ENCODE results near the gene AMBP.

Gene AMBP

DNA sequence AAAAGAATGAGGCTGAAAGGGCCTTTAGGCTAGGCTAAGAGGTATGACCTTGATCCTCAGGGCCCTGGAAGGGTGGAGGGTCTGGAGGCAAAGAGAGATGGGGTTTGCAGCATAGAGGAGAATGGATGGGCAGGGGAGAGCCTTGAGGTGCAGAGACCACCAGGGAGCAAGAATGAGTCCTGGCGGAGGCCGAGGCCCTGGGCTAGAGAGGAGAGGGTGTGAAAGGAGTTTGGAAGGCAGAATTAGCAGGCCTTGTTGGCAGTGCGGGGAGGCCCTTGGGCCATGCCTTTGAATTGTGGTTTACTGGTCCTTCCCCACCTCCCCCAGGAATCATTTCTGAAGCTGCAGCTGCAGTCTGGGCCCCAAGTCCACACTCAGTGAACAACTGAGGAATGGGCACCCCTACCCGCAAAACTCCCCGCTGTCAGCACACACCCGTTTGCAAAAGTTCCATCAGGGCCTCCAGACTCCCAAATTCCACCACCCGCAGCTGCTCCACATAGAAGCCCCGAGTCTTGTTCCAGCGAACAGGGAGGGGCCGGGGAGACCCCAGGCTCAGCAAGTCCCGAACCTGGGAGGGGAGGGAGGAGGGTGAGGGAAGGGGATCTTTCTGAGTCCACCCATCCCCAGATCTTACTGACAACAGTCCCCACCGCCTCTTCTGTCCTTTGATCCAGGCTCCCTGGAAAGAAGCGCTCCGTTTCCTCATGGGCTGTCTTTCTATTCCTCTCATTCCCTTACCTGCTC, 18.9 kb upstream of the AMBP start:
- DNase-seq (ENCODE audit: low read depth) = no peak
- TF ChIP-seq, protein P1, sequence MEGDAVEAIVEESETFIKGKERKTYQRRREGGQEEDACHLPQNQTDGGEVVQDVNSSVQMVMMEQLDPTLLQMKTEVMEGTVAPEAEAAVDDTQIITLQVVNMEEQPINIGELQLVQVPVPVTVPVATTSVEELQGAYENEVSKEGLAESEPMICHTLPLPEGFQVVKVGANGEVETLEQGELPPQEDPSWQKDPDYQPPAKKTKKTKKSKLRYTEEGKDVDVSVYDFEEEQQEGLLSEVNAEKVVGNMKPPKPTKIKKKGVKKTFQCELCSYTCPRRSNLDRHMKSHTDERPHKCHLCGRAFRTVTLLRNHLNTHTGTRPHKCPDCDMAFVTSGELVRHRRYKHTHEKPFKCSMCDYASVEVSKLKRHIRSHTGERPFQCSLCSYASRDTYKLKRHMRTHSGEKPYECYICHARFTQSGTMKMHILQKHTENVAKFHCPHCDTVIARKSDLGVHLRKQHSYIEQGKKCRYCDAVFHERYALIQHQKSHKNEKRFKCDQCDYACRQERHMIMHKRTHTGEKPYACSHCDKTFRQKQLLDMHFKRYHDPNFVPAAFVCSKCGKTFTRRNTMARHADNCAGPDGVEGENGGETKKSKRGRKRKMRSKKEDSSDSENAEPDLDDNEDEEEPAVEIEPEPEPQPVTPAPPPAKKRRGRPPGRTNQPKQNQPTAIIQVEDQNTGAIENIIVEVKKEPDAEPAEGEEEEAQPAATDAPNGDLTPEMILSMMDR (IDR thresholded peaks at IDR 0.05; ENCODE audit: control insufficient read depth, extremely low read depth, insufficient read depth) = no peak

DNA sequence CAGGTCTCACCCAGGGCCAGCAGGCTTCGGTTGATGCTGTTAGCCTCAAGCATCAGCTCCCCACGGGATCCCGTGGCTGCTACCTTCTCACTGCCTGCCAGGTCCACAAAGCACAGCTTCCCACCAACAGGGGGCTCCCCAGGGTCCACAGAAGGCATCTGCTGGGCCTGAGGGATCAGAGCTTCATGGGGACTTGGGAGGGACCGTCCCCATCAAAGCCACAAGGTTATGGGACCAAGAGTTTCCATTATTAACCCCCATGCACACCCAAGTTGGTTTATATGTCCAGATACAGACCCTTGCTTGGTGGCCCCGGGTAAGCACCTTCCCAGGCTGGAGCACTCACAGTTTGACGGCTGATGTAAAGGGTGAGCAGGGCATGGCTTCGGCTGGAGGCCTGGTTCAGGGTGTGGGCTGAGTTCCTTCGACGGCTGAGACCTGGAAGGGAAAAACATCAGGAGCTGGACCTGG, 18.0 kb upstream of the AMBP start:
- TF ChIP-seq, protein P1 (IDR thresholded peaks at IDR 0.05; ENCODE audit: control insufficient read depth, extremely low read depth, insufficient read depth) = no peak

More for the DNA sequence above, 18.9 kb upstream of the AMBP start:
- no peak overlapping the region for H3K4me3 ChIP-seq (ENCODE audit: low read depth, low read length)

DNA sequence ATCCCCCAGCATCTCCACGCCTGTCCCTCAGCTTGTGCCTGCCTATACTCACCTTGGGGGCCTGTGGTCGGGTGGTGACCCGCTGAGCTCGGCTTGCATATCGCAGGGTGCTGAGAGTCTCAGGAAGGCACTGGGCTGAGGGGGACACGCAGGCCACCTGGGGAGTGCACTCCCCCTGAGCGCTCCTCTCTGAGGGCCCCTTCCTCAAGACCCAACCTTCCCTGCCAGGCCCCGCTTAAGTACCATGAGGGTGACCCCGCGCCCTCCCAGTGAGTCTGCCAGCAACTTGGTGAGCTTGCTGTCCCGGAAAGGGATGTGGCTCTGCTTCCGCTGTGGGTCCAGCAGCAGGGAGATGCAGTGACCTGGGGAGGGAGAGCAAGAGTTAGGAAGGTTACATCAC, 16.9 kb upstream of the AMBP start:
- no peak overlapping the region for H3K4me3 ChIP-seq (ENCODE audit: low read depth, low read length)
- DNase-seq (ENCODE audit: low read depth) = no peak
- TF ChIP-seq, protein P1 (IDR thresholded peaks at IDR 0.05; ENCODE audit: control insufficient read depth, extremely low read depth, insufficient read depth) = no peak

More for the DNA sequence above, 18.0 kb upstream of the AMBP start:
- H3K4me3 ChIP-seq (ENCODE audit: low read depth, low read length) = no peak overlapping the region
- DNase-seq (ENCODE audit: low read depth) = no peak

DNA sequence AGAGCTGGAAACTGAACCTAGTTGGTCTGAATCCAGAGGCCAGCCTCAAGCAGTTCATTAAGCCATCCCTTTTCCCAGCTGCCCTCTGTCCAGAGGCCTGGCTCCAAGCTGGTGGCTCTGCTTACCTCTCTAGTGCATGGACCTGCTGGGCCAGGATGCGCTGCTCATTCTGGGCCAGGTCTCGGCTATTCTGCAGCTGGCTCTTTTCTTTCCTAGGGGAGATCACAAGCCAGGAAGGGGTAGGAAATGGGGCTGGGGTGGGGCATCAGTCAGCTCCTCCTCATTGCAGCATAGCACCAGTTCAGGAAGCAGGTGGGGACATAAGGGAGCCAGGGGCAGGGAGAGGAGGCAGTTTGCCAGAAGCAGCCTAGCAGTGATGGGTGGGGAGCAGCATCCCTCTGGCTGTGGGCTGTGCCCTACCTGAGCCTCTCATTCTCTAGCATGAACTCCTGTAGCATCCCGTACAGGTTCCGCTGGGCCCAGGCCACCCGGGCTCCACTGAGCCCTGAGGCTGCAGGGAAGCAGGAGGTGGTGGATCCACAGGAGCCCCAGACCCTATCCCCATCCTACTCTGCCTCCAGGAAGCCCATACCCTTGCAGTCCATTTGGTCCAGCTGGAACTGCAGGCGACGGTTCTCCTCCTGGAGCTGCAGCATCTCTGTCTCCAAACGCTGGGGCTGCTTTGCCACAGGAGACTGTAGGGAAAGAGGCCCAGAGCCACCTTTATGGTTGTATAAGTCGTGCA, 15.8 kb upstream of the AMBP start:
- H3K4me3 ChIP-seq (ENCODE audit: low read depth, low read length) = no peak overlapping the region
- no peak for DNase-seq (ENCODE audit: low read depth)
- TF ChIP-seq, protein P1 (IDR thresholded peaks at IDR 0.05; ENCODE audit: control insufficient read depth, extremely low read depth, insufficient read depth) = no peak

DNA sequence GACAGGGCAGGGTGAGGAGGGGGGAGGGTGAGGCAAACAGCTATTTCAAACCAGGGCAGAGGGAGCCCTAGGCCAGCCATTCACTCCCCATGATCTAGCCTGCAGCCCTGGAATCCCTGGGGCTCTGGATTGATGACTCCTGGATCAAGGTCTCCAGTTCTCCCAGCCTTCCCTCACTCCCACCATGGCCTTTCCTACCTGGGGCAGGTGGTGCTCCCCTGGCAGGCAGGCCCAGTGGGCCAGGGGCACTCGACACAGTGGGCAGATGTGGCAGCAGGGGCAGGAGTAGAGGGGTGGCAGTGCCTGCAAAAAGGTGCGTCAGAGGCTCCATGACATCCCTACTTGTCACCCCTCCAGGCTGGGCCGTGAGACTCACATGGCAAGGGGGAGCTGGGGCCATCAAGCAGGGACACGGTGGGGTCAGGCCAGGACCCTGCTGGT, 15.0 kb upstream of the AMBP start:
- no peak for DNase-seq (ENCODE audit: low read depth)
- TF ChIP-seq, protein P1 (IDR thresholded peaks at IDR 0.05; ENCODE audit: control insufficient read depth, extremely low read depth, insufficient read depth) = no peak
- no peak overlapping the region for H3K4me3 ChIP-seq (ENCODE audit: low read depth, low read length)

DNA sequence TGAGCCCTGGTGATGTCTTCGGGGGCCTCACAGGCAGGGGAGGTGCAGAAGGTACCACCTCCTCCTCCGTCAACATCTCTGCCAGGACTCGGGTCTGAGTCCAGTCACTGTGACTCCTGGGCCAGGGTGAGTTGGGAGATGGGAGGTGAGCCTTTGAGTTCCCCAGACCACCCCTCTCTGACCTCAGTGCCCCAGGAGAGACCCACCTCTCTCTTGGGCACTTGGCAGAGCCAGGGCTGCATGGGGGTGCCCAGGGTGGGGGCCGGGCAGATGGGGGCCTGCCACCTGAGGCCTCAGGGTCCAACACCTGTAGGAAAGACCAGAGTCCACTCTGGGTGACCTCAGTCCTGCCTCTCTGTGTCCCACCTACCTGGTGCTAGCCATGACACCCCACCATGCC, 14.2 kb upstream of the AMBP start:
- DNase-seq (ENCODE audit: low read depth) = no peak
- H3K4me3 ChIP-seq (ENCODE audit: low read depth, low read length) = no peak overlapping the region
- TF ChIP-seq, protein P1 (IDR thresholded peaks at IDR 0.05; ENCODE audit: control insufficient read depth, extremely low read depth, insufficient read depth) = no peak
